IMR-90 (cell line): ENCODE measurements around the gene ARHGAP15. TPM values are rescaled to one million over a fixed set of nuclear protein-coding genes. Genes with fewer than 3 reads are reported as not detected.

Experiments used
- ATAC-seq: fragments of 200-7000 bp; cut with Tn5 transposase; 2 replicates; pipeline ENCODE4 v1.9.1; 2020; ENCODE audit warnings: low read depth, mild to moderate bottlenecking, moderate library complexity
- BruUV-seq: library from RNA; stranded (reverse); fragments of 400-500 nt; replicated peaks from 2 replicates; lab custom pipeline; 2021; lab: Mats Ljungman, UMichigan
- CTCF ChIA-PET: fragments of 300-600 bp; formaldehyde crosslinking; extraction: SDS; loops from one replicate; lab custom pipeline; 2021; ENCODE audit warnings: antibody characterized with exemption; lab: Yijun Ruan, JAX
- POLR2A ChIA-PET: fragments of 300-600 bp; sonication (Branson Sonifier 250); formaldehyde crosslinking; loops from one replicate; lab custom pipeline; 2022; ENCODE audit warnings: antibody characterized with exemption; ENCODE audit not compliant: unreplicated experiment; lab: Charles Lee
- DNase-seq: peaks from one replicate; pipeline ENCODE4 v3.0.0; 2013
- H2AFZ ChIP-seq: replicated peaks from 2 replicates; pipeline ENCODE3; 2013; ENCODE audit warnings: low read length, mild to moderate bottlenecking; ENCODE audit not compliant: poor library complexity
- H2AK5ac ChIP-seq: 2 replicates; pipeline ENCODE4 v1.6.1; 2013; ENCODE audit warnings: low read depth, low read length, inconsistent platforms
- H2AK9ac ChIP-seq: replicated peaks from 2 replicates; pipeline ENCODE3; 2013; ENCODE audit warnings: mild to moderate bottlenecking, low read depth, low read length, moderate library complexity; ENCODE audit not compliant: poor library complexity
- H2BK120ac ChIP-seq: 2 replicates; pipeline ENCODE4 v1.6.1; 2013; ENCODE audit warnings: low read depth, low read length, inconsistent platforms
- H2BK15ac ChIP-seq: 3 replicates; pipeline ENCODE4 v1.6.1; 2013; ENCODE audit warnings: low read depth, low read length, inconsistent platforms
- H2BK20ac ChIP-seq: 2 replicates; pipeline ENCODE4 v1.6.1; 2013; ENCODE audit warnings: low read depth, mild to moderate bottlenecking, inconsistent platforms, low read length, moderate library complexity
- H2BK5ac ChIP-seq: 2 replicates; pipeline ENCODE4 v1.6.1; 2013; ENCODE audit warnings: mild to moderate bottlenecking, low read depth, low read length, inconsistent platforms; ENCODE audit not compliant: poor library complexity, severe bottlenecking
- H3K14ac ChIP-seq: replicated peaks from 2 replicates; pipeline ENCODE4 v1.6.1; 2013; ENCODE audit warnings: low read depth, low read length, inconsistent platforms
- H3K18ac ChIP-seq: 2 replicates; pipeline ENCODE4 v1.6.1; 2013; ENCODE audit warnings: low read depth, low read length, control low read depth
- H3K23ac ChIP-seq: 2 replicates; pipeline ENCODE4 v1.6.1; 2013; ENCODE audit warnings: low read depth, low read length, inconsistent platforms
- H3K27ac ChIP-seq: 2 replicates; pipeline ENCODE4 v1.5.1; 2013; ENCODE audit warnings: mild to moderate bottlenecking, control low read depth, low read length; ENCODE audit not compliant: insufficient read depth
- H3K27me3 ChIP-seq: 2 replicates; pipeline ENCODE4 v1.6.1; 2013; ENCODE audit warnings: low read length; ENCODE audit not compliant: control insufficient read depth, insufficient read depth
- H3K36me3 ChIP-seq: 2 replicates; pipeline ENCODE4 v1.6.1; 2013; ENCODE audit warnings: low read length, mixed read lengths; ENCODE audit not compliant: control insufficient read depth, insufficient read depth
- H3K4ac ChIP-seq: 2 replicates; pipeline ENCODE4 v1.6.1; 2013; ENCODE audit warnings: low read depth, low read length, inconsistent platforms
- H3K4me1 ChIP-seq: 2 replicates; pipeline ENCODE4 v1.6.1; 2013; ENCODE audit warnings: low read length, mixed read lengths; ENCODE audit not compliant: control insufficient read depth, insufficient read depth
- H3K4me2 ChIP-seq: 2 replicates; pipeline ENCODE4 v1.6.1; 2013; ENCODE audit warnings: low read depth, mild to moderate bottlenecking, control low read depth, low read length, moderate library complexity
- H3K4me3 ChIP-seq: 2 replicates; pipeline ENCODE4 v1.5.1; 2013; ENCODE audit warnings: low read depth, mild to moderate bottlenecking, control low read depth, low read length, moderate library complexity; ENCODE audit not compliant: insufficient read depth
- H3K56ac ChIP-seq: 2 replicates; pipeline ENCODE4 v1.6.1; 2013; ENCODE audit warnings: low read length, inconsistent platforms; ENCODE audit not compliant: insufficient read depth; ENCODE audit errors: extremely low read depth
- H3K79me1 ChIP-seq, 2 experiments: 2 replicates each; pipeline ENCODE4 v1.6.1; 2013; ENCODE audit warnings: low read length in 2 of 2, inconsistent platforms in 1 of 2, low read depth in 1 of 2
- H3K9ac ChIP-seq: 2 replicates; pipeline ENCODE4 v1.6.1; 2013; ENCODE audit warnings: low read depth, low read length, control low read depth
- H3K9me1 ChIP-seq: 2 replicates; pipeline ENCODE4 v1.6.1; 2013; ENCODE audit warnings: low read length, inconsistent platforms; ENCODE audit not compliant: insufficient read depth
- H3K9me3 ChIP-seq: 2 replicates; pipeline ENCODE4 v1.6.1; 2013; ENCODE audit warnings: low read length; ENCODE audit not compliant: control insufficient read depth, insufficient read depth
- H4K20me1 ChIP-seq: 2 replicates; pipeline ENCODE4 v1.6.1; 2013; ENCODE audit warnings: low read length, inconsistent platforms; ENCODE audit not compliant: insufficient read depth
- H4K5ac ChIP-seq: 2 replicates; pipeline ENCODE4 v1.6.1; 2013; ENCODE audit warnings: mild to moderate bottlenecking, low read depth, low read length, control low read depth
- H4K8ac ChIP-seq, 2 experiments: 2 replicates each; pipeline ENCODE4 v1.6.1; 2013; ENCODE audit warnings: low read depth in 2 of 2, low read length in 2 of 2, control low read depth in 1 of 2, inconsistent platforms in 1 of 2
- H4K91ac ChIP-seq: 2 replicates; pipeline ENCODE4 v1.6.1; 2013; ENCODE audit warnings: low read depth, low read length, inconsistent platforms; ENCODE audit not compliant: insufficient read depth
- BHLHE40 ChIP-seq: fragments of 150-350 bp; IDR thresholded peaks from 2 replicates; pipeline ENCODE4 v1.6.1; 2016; ENCODE audit warnings: mild to moderate bottlenecking, low read depth, low read length
- CEBPB ChIP-seq: IDR thresholded peaks from 2 replicates; pipeline ENCODE4 v1.6.1; 2012; ENCODE audit warnings: low read depth, low read length, improper control_type of control experiment
- CHD1 ChIP-seq: IDR thresholded peaks from 2 replicates; pipeline ENCODE4 v1.6.1; 2012; ENCODE audit warnings: low read depth, low read length, improper control_type of control experiment
- FOS ChIP-seq: fragments of 150-350 bp; IDR thresholded peaks from 2 replicates; pipeline ENCODE4 v1.6.1; 2016; ENCODE audit warnings: low read depth, low read length
- MAFK ChIP-seq: IDR thresholded peaks from 2 replicates; pipeline ENCODE4 v1.6.1; 2012; ENCODE audit warnings: low read depth, low read length, improper control_type of control experiment
- MAZ ChIP-seq: IDR thresholded peaks from 2 replicates; pipeline ENCODE4 v1.6.1; 2012; ENCODE audit warnings: low read depth, mild to moderate bottlenecking, low read length, improper control_type of control experiment, moderate library complexity, borderline replicate concordance
- MXI1 ChIP-seq: IDR thresholded peaks from 2 replicates; pipeline ENCODE4 v1.6.1; 2012; ENCODE audit warnings: low read depth, mild to moderate bottlenecking, low read length, moderate library complexity, borderline replicate concordance
- NFE2L2 ChIP-seq: fragments of 150-350 bp; IDR thresholded peaks from 2 replicates; pipeline ENCODE4 v1.6.1; 2016; ENCODE audit warnings: low read depth, mild to moderate bottlenecking, low read length
- POLR2A ChIP-seq: IDR thresholded peaks from 2 replicates; pipeline ENCODE4 v1.6.1; 2012; ENCODE audit warnings: mild to moderate bottlenecking, low read depth, low read length
- RAD21 ChIP-seq: IDR thresholded peaks from 2 replicates; pipeline ENCODE4 v1.6.1; 2012; ENCODE audit warnings: low read length, improper control_type of control experiment
- RFX5 ChIP-seq: IDR thresholded peaks from 2 replicates; pipeline ENCODE4 v1.8.0; 2012; ENCODE audit warnings: low read depth, mild to moderate bottlenecking, low read length, moderate library complexity
- WGBS, 2 experiments: methylation state at CpG; one replicate each; pipeline versions ENCODE4 v1.1.5 to v1.1.7; 2013; ENCODE audit warnings: missing lambda C conversion rate in 2 of 2; ENCODE audit not compliant: insufficient read length in 1 of 2; ENCODE audit errors: extremely low coverage in 2 of 2; 5-methylcytosine and 5-hydroxymethylcytosine counted together
- dilution Hi-C: fragments of 300-500 bp; cut with HindIII; formaldehyde crosslinking; loops from one replicate; pipeline ENCODE4 v1.14.3; 2018; ENCODE audit warnings: low sequenced_read_pairs; ENCODE audit not compliant: unreplicated experiment
- in situ Hi-C: fragments of 300-500 bp; cut with MboI; formaldehyde crosslinking; loops from 3 replicates; pipeline ENCODE4 v1.14.3; 2019; ENCODE audit warnings: low sequenced_read_pairs, inconsistent platforms, mixed read lengths
- intact Hi-C: fragments of 100-400 bp; cut with micrococcal nuclease; formaldehyde crosslinking; loops from 2 replicates; pipeline ENCODE4 v1.10.0; 2022
- polyA plus RNA-seq, 3 experiments: library from polyadenylated mRNA; depleted of rRNA; stranded (reverse); fragments of >200 nt; gene quantifications; 2 replicates each; pipeline ENCODE4 v1.2.3, GENCODE V29; 2012; ENCODE audit warnings: low replicate concordance in 1 of 3
- total RNA-seq: library from RNA; depleted of rRNA; stranded (reverse); fragments of >200 nt; gene quantifications from 2 replicates; pipeline ENCODE4 v1.2.3, GENCODE V29; 2012
- TF ChIP-seq, protein P1 (sequence below): fragments of 150-350 bp; IDR thresholded peaks from 2 replicates; pipeline ENCODE4 v1.6.1; 2016; ENCODE audit warnings: low read depth, mild to moderate bottlenecking, low read length, moderate library complexity, borderline replicate concordance
- TF ChIP-seq, protein P2 (sequence below): conservative IDR thresholded peaks from 2 replicates; pipeline ENCODE4 v1.5.1; 2012; ENCODE audit warnings: mild to moderate bottlenecking, low read depth, low read length, improper control_type of control experiment
- TF ChIP-seq, protein P3 (sequence below): fragments of 150-350 bp; IDR thresholded peaks from 2 replicates; pipeline ENCODE4 v1.6.1; 2017; ENCODE audit warnings: mild to moderate bottlenecking, antibody characterized with exemption, low read length, low read depth

The ARHGAP15 gene
- total and polyA plus RNA-seq, 2 of the 4 experiments (the other 2 are of a cell fraction): not detected

DNA sequence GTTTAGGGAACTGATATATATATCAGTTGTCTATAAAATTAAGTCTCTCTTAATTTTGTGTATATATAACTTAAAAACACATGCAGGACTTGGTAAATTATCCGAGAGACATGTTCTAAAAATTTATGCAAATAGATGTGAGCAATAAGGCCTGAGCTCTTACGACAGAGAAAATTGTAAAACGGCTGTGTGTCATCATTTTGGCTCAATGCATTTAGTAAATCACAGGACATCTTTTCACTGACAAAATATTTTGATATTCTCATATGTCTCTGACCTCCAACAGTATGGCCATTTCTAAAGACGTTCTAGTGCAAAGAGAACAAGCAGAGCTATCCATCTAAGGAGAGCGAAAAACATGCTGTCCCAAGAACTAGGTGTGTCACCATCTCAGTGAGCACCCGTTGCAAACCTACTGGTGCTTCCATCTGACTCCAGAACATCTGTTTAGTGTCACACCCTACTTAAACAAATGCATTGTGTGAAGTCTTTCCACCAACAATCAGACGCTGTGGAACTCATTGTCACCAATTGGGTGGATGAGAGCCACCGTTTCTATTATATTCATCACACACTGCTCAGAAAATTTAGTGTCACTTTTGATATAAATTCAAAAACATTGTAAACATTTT, 108.0 kb downstream of the ARHGAP15 start:
- no peaks in the 10 kb centered on the region for H3K79me1 ChIP-seq
- H3K36me3 ChIP-seq: no peaks in the 10 kb centered on the region
- in situ Hi-C loops: no loop called here
- no peak overlapping the region for H2BK5ac ChIP-seq
- H2AFZ ChIP-seq: no peak overlapping the region
- TF ChIP-seq FOS: no peak
- no peak for TF ChIP-seq MAZ
- no peak for TF ChIP-seq RAD21
- no peak for TF ChIP-seq POLR2A
- TF ChIP-seq CEBPB: no peak
- TF ChIP-seq, protein P1, sequence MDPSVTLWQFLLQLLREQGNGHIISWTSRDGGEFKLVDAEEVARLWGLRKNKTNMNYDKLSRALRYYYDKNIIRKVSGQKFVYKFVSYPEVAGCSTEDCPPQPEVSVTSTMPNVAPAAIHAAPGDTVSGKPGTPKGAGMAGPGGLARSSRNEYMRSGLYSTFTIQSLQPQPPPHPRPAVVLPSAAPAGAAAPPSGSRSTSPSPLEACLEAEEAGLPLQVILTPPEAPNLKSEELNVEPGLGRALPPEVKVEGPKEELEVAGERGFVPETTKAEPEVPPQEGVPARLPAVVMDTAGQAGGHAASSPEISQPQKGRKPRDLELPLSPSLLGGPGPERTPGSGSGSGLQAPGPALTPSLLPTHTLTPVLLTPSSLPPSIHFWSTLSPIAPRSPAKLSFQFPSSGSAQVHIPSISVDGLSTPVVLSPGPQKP: no peak
- TF ChIP-seq, protein P2, sequence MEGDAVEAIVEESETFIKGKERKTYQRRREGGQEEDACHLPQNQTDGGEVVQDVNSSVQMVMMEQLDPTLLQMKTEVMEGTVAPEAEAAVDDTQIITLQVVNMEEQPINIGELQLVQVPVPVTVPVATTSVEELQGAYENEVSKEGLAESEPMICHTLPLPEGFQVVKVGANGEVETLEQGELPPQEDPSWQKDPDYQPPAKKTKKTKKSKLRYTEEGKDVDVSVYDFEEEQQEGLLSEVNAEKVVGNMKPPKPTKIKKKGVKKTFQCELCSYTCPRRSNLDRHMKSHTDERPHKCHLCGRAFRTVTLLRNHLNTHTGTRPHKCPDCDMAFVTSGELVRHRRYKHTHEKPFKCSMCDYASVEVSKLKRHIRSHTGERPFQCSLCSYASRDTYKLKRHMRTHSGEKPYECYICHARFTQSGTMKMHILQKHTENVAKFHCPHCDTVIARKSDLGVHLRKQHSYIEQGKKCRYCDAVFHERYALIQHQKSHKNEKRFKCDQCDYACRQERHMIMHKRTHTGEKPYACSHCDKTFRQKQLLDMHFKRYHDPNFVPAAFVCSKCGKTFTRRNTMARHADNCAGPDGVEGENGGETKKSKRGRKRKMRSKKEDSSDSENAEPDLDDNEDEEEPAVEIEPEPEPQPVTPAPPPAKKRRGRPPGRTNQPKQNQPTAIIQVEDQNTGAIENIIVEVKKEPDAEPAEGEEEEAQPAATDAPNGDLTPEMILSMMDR: no peak
- no peak for TF ChIP-seq NFE2L2
- TF ChIP-seq, protein P3, sequence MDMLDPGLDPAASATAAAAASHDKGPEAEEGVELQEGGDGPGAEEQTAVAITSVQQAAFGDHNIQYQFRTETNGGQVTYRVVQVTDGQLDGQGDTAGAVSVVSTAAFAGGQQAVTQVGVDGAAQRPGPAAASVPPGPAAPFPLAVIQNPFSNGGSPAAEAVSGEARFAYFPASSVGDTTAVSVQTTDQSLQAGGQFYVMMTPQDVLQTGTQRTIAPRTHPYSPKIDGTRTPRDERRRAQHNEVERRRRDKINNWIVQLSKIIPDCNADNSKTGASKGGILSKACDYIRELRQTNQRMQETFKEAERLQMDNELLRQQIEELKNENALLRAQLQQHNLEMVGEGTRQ: no peak
- no peak for TF ChIP-seq BHLHE40
- no peak for TF ChIP-seq MAFK
- no peak for TF ChIP-seq CHD1
- no peak for TF ChIP-seq MXI1
- no peak for TF ChIP-seq RFX5
- no peak for DNase-seq
- no peak overlapping the region for H3K56ac ChIP-seq
- CTCF ChIA-PET: no interaction called here
- no peak overlapping the region for H4K8ac ChIP-seq
- H3K23ac ChIP-seq: no peak overlapping the region
- BruUV-seq: no TSS peak
- H3K27ac ChIP-seq: no peak overlapping the region
- no peak overlapping the region for H3K9ac ChIP-seq
- no peaks in the 10 kb centered on the region for H3K4me1 ChIP-seq
- no peak overlapping the region for H2BK15ac ChIP-seq
- H2AK5ac ChIP-seq: no peak overlapping the region
- H4K5ac ChIP-seq: no peak overlapping the region
- dilution Hi-C loops: no loop called here
- no peak overlapping the region for H3K4ac ChIP-seq
- H3K4me3 ChIP-seq: no peak overlapping the region
- intact Hi-C loops: no loop called here
- H3K27me3 ChIP-seq: peaks cover 4% of the 10 kb centered on the region
- H2BK120ac ChIP-seq: no peak overlapping the region
- no peak overlapping the region for H2BK20ac ChIP-seq
- 59% methylated on average over 3 of the region's 8 CpGs; no CpG with 5 or more reads in 1 of the 2 experiments for WGBS, 2 experiments
- no peak overlapping the region for H2AK9ac ChIP-seq
- H3K9me3 ChIP-seq: no peaks in the 10 kb centered on the region
- no peaks in the 10 kb centered on the region for H4K20me1 ChIP-seq
- H3K4me2 ChIP-seq: no peak overlapping the region
- H3K14ac ChIP-seq: no peak overlapping the region
- no peak overlapping the region for H4K91ac ChIP-seq
- POLR2A ChIA-PET: no interaction called here
- H3K9me1 ChIP-seq: no peaks in the 10 kb centered on the region
- no peak for ATAC-seq
- H3K18ac ChIP-seq: no peak overlapping the region
